Fibroblast of lung (primary cell): ENCODE measurements around the gene EFHC1.

Experiments used
- CTCF ChIP-seq, 2 donors: IDR thresholded peaks in 1 of 2; conservative IDR thresholded peaks in 1 of 2; 1 replicate in 1 of 2; 2 replicates in 1 of 2; pipeline ENCODE4 v1.5.1; 2011 to 2012; ENCODE audit warnings: low read length in 2 of 2, control low read depth in 1 of 2, inconsistent platforms in 1 of 2, low read depth in 1 of 2, mild to moderate bottlenecking in 1 of 2
- EZH2 ChIP-seq: IDR thresholded peaks from 2 replicates; pipeline ENCODE4 v1.5.1; 2012; ENCODE audit warnings: low read length, control low read depth, mild to moderate bottlenecking; ENCODE audit errors: missing control alignments

- TF ChIP-seq CTCF (conservative IDR thresholded peaks at IDR 0.05 in 1 of 2, IDR thresholded peaks at IDR 0.05 in 1 of 2; ENCODE audit: low read depth in 1 of 2, low read length in 2 of 2) (no peak), EZH2 (no peak)
Observed at GRCh38 chr6:52491203-52492069, 71.3 kb downstream of the EFHC1 start.
